GM19372 (cell line): Measurements from ENCODE around the gene DAAM1.

Source experiments
- ATAC-seq: cut with Tn5 transposase; IDR thresholded peaks from one replicate; pipeline ENCODE4 v1.9.1; 2021; ENCODE audit warnings: mild to moderate bottlenecking, low read depth, moderate library complexity; ENCODE audit not compliant: unreplicated experiment

Gene DAAM1

DNA sequence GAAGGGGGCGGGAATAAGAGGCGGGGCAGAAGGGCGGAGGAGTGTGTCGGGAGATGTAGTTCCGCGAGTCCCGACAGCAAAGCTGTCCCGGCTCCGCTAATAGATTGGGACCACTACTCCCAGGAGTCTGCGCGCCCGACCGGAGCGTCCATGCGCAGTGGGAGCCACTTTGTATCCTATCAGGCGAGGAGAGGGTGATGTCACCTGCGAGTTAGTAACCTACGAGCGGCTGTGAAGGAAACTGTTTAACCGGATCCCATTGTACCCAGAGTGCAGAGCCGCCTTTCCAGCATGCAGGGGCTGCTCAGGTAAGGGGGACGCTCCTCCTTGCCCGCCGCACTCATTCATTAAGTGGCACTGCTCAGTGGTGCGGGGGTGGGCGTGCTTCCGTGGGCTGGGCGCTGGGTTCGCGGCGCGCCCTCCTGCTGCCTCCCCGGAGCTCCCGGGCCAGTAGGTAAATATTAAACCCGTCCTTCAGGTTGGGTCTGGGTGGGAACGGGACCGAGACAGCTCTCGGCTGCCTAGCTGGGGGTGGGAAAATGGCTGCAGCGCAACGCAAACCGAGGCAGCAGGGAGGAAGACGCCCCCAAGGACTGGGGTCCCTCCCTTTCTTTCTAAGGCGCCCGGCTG, at the start of gene DAAM1:
DAAM1 (plus strand) TSS at position 207 of the 630 bp plus-strand sequence. CDS start 74,811 bp downstream, outside the sequence.
- peak; percentile 80 for ATAC-seq

DNA sequence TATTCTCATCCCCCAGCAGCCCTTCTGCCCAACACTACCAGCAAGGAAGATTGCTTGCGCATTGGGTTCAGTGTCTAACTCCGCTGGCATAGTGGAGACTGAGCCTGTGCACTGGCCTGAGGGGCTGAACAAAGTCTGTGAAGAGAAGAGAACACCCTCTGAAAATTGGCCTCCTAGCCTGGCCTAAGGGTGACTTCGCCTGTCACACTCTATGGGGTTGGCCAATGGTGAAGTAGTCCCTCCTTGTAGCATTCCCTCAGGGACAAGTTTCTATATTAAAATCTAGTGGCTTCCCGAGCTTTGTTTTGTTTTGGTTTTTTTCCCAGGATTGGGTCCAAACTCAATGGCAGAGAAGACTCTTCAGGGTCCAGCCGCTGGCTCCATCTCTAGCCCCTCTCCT, 49.1 kb upstream of the DAAM1 start:
- no peak for ATAC-seq

- ATAC-seq, result no peak
Measured at GRCh38 chr14:59140106-59140843, 48.2 kb upstream of the DAAM1 start.

- ATAC-seq, result no peak
Measured at GRCh38 chr14:59146484-59146883, 42.0 kb upstream of the DAAM1 start.

DNA sequence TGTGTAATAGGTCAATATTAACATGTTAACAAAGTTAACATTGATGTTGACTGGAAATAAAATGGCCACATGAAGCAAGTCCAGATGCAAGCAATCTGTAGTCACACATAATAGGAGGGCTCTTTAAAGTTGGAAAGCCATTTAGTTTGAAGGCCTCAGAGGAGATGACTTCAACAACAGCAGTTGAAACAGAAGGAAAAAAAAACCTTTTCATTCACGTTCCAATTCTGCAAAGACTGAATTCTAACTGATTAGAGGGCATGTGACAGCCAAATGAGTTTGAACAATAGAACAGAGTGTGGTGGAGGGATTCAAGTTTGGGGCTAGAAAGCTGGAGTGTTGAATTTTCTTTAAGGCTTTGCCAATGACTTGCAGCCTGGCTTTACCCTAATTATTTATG, 41.5 kb upstream of the DAAM1 start:
- ATAC-seq, result no peak

DNA sequence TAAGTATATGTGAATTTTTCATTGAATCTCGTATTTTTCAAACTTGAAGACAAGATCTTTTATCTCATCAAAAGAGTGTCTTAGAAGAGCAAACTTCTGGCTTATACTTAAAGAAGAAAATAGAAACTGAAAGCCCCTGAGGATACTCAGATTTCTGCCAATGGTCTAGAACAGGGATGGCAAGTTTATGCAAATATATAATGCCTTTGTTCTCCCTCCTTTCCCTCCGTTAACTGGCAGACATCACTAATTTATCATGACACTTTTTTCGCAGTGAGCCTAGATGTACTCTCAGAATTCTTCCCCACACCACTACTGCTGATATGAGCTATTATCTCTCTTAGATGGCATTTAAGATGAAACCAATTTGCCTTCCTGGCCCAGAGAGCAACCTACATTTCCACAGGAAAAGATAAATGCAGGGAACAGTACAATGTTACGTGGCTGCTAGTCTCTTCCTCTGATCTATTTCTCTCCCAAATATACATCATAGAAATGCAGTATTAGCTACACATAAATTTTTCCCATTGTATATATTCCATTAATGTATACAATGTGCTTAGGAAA, 40.0 kb upstream of the DAAM1 start:
- ATAC-seq, result no peak

- ATAC-seq, result peak; percentile 77
Measured at GRCh38 chr14:59150990-59151389, 37.5 kb upstream of the DAAM1 start.

- no peak for ATAC-seq
Measured at GRCh38 chr14:59154373-59154772, 34.1 kb upstream of the DAAM1 start.

GRCh38 chr14:59155886-59156285, 32.6 kb upstream of the DAAM1 start:
- no peak for ATAC-seq

DNA sequence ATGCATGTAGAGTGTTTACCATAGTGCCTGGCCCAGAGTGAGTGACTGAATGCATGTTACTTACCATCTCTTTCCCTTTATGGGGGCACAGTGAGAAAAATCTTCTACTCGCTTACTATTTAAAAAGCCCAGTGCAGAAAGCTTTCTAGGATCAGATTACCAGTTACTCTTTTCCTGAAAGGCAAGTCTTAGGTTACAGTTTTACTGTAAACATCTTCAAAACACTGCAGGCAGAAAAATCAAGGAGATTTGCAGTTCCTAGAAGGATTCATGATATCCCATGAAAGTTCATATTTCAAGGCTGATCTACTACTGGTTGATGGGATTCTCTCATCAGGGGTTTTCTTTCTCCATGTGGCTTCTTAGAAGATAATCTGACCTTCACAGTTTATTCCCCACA, 29.3 kb upstream of the DAAM1 start:
- ATAC-seq, result no peak

DNA sequence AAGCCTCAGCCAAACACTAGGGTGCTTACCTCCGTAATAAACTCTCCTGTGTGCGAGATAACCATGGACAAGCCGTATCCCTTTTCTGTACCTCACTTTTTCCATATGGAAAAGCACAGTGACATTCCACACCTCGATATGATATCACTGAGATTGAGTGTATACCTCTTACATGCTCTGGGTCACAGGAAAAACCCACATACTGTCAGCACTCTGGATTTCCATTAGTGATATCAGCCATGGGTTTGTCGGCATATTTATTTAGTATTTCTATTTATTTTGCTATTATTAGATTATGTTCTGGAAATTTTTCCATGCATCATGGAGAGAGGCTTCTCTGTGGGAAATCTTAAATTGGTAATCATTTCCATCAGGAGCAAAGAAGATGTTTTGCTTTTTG, 28.0 kb upstream of the DAAM1 start:
- ATAC-seq, result no peak

DNA sequence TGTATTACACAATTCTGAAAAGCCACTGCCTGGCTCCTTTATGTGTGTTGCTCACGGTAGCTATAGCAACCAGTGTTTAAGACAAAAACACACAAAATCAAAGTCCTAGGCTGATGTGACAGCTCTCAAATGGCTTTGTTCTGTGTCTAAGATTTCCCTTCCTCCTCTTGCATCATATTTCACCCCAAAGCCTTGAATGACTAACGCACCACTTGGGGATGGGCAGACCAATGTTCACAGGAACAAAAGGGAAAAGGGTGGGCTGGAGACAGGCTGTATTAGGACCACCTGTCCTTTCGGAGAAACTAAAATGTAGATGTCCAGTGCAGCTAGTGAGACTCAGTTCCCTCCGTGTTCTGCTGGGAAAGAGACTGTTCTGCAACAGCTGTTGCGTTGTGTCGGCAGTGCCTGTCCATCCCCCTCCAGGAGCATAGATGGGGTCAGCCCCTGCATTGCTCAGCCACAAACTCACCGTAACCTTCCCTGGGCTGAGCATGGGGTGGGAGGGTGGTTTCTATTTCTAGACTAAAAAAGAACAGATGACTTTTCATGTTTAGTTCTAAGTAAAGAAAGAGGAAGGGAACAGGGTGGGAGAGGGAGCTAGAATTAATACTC, 26.8 kb upstream of the DAAM1 start:
- no peak for ATAC-seq

DNA sequence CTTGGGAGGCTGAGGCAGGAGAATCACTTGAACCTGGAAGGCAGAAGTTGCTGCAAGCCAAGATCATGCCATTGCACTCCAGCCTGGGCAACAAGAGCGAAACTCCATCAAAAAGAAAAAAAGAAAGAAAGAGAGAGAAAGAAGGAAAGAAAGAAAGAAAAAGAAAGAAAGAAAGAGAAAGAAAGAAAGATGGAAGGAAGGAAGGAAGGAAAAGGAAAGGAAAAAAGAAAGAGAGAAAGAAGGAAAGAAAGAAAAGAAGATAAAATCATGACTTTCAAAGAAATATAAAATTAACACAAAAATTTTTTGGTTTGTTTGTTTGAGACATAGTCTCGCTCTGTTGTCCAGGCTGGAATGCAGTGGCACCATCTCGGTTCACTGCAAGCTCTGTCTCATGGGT, 22.2 kb upstream of the DAAM1 start:
- ATAC-seq, result no peak

DNA sequence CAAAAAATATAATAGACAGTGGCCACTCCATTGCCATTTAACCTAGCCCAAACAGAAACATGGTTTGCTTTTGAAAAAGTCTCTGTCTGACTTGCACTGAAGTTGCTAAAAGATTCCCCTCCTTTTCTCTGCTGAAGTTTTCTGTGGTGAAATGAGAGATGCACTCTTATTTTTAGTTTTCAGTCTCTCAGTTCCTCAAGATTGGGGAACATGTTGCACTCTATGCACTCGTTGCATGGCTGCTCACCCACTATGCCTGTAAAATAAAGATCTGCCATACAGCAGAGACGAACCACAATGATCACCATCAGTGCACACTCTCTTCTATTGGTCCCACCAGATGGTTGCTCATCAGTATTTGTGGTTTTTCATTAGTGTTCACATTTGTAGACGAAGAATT, 13.1 kb upstream of the DAAM1 start:
- ATAC-seq, result peak; percentile 92

DNA sequence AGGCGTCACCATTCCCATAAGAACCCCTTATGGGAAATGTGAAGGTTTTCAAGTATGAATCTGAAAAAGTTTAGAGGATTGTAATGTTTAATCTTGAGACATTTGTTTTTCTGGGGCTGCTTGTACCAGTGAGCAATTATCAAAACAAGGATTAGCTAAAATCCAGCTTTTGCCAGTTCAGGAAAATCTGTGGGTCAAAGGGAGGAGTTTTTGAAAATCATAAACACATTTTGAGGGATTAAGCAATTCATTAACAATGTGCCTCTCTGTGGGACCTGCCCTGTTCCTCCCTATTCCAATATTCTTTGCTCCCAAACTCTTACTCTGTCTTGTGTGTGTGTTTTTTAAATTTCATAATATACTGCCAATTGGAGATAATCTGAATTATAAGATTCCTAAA, 11.7 kb upstream of the DAAM1 start:
- ATAC-seq, result no peak

- no peak for ATAC-seq
Measured at GRCh38 chr14:59177262-59177661, 11.2 kb upstream of the DAAM1 start.

DNA sequence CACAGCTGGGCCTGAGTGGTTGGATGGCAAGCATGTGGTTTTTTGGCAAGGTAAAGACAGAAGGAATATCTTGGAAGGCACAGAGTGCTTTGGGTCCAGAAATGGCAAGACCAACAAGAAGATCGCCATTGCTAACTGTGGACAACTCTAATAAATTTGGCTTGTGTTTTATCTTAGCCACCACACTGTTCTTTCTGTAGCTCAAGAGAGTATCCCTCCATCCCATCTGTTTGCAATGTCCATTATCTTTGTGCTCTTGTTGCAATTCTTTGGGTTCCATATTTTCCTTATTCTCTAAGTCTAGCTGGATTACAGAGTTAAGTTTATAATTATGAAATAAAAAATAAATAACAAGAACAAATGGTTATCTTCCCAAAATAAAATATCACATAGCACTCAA, 6.7 kb upstream of the DAAM1 start:
- ATAC-seq, result no peak

DNA sequence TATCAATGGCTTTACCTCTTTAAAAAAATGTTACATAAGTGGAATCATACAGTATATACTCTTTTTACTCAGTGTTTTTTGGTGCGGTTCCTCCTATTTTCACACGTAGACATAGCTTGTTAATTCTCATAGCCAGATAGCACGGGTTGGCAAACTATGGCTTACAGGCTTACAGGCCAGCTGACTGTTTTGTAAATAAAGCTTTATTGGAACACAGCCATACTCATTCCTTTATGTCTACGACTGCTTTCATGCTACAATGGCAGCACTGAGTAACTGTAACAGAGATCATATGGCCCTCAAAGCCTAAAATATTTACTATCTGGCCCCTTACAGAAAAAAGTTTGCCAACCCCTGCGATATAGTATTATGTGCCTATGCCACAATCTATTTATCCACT, 5.8 kb upstream of the DAAM1 start:
- ATAC-seq, result no peak

GRCh38 chr14:59183150-59183549, 5.3 kb upstream of the DAAM1 start:
- ATAC-seq, result no peak

- no peak for ATAC-seq
Measured at GRCh38 chr14:59184396-59184795, 4.1 kb upstream of the DAAM1 start.

DNA sequence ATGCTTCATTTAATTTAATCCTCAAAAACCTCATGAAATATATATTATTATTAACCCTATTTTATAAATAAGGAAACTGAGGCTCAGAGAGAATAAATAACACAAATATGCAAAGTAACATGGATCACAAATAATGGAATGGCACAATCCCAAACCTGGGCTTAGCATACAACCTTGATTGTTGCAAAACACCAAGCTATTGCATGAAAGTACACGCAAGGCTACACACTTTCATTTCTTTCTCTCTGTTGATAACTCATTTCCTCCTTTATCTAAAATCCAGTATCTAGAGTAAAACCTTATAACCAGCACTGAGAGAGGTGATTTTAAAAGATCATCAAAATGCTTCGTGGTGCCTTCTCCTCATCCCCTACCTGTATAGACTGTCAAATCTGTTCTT, 2.8 kb upstream of the DAAM1 start:
- ATAC-seq, result no peak

DNA sequence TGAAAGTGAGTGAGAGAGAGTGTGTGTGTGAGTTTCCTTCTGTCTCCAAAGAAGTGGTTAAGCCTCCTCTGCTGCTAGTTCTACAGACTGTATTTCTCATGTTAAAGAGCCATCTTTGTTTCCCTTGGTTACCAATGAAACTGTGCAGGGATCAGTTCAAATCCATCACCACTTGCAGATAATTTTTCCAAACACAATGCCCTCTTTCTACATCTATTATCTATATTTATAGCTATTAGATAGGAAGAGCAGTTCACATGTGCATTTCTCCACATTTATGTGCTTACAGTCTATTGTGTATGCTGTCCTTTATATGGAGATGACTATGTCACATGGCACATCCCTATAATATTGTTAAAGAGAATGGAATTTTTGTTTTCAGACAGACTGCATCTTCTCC, 2.2 kb upstream of the DAAM1 start:
- no peak for ATAC-seq
